ENCODE data around the gene VPS54.
A peak's percentile ranks its signal among the peaks of the same experiment; 100 is the strongest.
"Not testable (repeated sequence)": the region's sequence is repeated elsewhere in the genome, so short reads cannot be mapped to it uniquely, and the experiment has no call there.

VPS54 gene

GRCh38 chr2:64021578-64021977 is 2.4 kb upstream of the VPS54 start:
- no peak for DNase-seq

DNA sequence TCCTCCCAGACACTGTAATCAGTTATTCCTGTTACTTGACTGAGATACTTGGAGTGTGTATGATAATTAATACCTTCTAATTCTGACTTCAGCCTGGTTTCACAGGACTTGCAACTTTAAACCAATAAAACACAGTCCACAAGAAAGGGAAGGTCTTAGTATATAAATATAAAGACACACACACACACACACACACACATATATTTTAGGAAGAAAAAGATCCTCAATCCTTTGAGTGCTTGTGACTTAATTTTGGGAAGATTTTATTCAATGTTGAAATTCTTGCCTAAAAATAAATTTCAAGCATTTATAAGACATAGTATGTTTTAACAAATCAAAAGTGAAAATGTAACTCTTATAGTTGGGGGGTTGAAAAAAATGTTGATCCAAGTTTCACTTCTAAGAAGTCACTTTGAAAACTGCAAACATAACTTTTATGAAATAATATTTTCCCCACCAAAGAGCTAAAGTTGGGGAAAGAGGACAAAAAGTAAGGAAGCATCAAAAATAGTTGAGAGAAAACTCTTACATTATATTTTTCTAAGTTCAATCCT is 824 bp upstream of the VPS54 start:
- no peak for DNase-seq

DNA sequence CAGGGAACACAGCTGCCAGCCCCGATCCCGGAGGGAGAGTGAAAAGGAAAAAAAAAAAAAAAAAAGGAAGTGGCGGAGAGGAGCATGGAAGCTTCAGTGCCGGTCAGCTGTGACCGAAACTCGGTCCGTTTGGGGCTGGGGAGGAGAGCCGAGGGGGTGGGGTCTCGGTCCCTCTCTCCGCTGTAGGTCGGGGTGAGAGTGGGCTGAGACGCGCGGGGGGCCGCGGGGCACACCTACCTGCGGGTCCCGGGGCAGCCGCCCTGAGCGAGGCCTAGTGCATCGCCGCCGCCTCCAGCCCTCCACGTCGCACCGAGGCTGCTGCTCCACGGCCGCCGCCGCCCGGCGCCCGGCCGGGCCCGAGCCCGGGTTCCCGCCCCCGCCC is 536 bp downstream of the VPS54 start:
- no peak for DNase-seq

GRCh38 chr2:64017811-64018700 is 1.2 kb downstream of the VPS54 start:
- DNase-seq = no peak

- DNase-seq = no peak
Observed at GRCh38 chr2:64015898-64016297, 3.3 kb downstream of the VPS54 start.

GRCh38 chr2:64015391-64015790 is 3.8 kb downstream of the VPS54 start:
- no peak for DNase-seq

DNA sequence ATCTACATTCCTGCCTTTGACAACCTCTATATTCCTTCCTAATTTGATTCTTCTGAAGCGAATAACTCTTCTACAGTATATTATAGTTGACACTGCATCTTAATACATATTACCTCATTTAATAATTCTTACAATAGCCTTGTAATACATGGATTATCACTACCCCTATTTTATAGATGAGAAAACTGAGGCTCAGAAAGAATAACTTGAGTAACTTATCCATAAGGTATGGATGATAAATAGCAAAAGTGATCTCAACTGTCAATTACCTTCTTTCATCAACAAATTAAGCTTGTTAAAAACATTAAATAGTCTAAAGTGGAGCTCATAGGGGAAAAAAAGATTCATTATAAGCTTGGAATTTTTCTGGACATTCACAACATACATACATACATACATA is 4.6 kb downstream of the VPS54 start:
- DNase-seq = no peak

GRCh38 chr2:64013053-64013452 is 6.2 kb downstream of the VPS54 start:
- no peak for DNase-seq

- DNase-seq = no peak
Observed at GRCh38 chr2:64012115-64012514, 7.1 kb downstream of the VPS54 start.

DNA sequence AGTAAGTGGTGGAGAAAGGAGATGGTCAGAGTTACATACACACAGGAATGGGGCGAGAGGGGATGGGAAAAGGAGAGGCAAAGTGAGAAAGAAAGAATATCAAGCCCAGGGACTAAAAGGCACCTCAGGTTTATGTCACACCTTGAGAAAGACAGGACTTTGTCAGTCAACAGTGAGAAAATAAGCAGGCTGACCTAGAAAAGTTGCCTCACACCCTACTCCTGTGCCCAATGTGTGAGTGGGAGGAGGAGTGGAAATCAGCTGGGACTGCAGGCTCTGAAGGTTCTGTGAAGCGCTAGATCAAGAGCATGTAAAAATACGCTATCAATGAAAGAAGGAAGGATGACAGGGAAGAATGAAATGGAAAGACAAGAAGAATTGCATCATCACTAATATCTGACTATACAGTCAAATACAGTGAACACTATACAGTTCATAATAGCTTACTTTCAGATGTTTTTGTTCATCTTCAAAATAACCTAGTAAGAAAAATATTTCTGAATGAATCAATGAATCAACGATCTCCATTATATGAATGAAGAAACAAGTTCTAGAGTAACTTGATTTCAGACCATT is 10.7 kb downstream of the VPS54 start:
- no peak for DNase-seq

DNA sequence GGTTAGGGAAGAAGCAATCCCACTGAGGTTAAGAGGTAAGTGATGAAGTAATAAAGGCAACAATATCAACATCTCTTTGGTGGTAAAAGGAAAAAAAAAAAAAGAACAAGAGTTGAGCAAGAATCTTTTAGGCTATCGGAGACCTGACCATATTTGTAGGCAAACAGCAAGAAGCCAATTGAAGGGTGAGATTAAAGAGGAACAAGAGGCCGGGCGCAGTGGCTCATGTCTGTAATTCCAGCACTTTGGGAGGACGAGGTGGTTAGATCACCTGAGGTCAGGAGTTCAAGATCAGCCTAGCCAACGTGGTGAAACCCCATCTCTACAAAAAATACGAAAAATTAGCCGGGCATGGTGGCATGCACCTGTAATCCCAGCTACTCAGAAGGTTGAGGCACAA is 11.3 kb downstream of the VPS54 start:
- DNase-seq = no peak

DNA sequence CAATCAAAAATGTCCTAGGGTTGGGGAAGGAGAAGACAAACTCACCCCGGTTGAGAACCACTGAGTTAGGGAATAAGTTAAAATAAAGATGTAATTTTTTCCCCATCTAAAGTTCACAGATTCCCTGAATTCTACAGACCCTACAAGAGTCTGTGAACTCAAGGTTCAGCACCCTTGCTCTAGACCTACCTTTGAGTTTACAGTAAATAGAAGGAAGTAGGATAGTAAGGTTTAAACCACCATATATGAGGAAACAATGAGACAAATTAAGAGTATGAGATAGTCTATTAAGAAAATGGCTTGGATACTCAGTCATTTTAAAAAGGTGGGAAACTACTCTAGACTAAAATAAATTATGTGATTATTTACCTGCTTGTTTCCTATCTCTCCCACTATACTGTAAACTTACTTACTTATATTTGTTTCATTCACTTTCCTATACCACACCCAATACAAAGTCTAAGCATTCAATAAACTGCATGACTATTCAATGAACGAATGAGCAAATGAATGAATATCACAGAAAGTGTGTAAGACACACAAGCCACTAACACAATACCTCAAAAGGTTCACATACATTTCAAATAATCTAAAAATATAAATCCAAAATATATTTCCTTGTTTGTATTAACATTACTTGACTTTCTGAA is 13.4 kb downstream of the VPS54 start:
- DNase-seq = no peak

GRCh38 chr2:64003239-64003638 is 16.0 kb downstream of the VPS54 start:
- DNase-seq = no peak

DNA sequence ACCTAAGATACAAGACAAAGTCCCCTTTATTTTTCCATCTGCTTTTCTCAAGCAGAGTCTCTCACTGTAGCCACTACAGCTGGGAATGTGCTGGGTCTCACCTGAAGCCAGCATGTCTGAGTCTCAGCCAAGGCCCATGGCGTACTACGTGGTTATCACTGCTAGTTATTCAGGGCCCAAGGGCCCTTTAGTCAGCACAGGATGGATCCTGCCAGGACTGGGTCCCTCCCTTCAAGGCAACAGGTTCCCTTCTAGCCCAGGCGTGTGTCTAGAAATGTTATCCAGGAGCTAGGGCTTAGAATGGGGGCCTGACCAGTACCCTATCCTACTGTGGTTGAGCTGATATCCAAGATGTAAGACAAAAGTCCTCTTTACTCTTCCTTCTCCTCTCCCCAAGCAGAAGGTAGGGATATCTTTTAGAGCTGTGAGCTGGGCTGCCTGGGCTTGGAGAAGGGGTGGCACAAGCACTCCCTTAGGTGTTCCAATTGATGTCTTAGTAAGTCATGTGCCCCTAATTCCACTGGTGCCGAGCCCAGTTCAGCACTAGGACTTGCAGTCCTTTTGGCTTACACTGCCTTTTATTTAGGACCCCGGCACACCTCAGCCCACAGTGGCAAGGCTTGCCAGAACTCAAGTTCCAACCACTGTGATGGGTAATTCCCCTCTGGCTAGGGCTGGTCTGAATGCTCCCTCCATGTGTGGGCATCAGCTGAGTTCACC is 17.7 kb downstream of the VPS54 start:
- no peak for DNase-seq

GRCh38 chr2:64000630-64001381 is 18.4 kb downstream of the VPS54 start:
- DNase-seq = no peak

GRCh38 chr2:63999049-63999448 is 20.2 kb downstream of the VPS54 start:
- DNase-seq = no peak

GRCh38 chr2:63996582-63997198 is 22.5 kb downstream of the VPS54 start:
- not testable (repeated sequence) for DNase-seq

GRCh38 chr2:63994329-63995070 is 24.7 kb downstream of the VPS54 start:
- DNase-seq = not testable (repeated sequence)

- DNase-seq = peak; percentile 9
Observed at GRCh38 chr2:63993871-63994270, 25.4 kb downstream of the VPS54 start.

- not testable (repeated sequence) for DNase-seq
Observed at GRCh38 chr2:63993130-63993584, 26.1 kb downstream of the VPS54 start.
